HepG2 (cell line): ENCODE measurements around the gene MTMR3. TPM values are rescaled to one million over a fixed set of nuclear protein-coding genes. Genes with fewer than 3 reads are reported as not detected.

Source experiments
- BRD4 ChIP-seq: sonication (generic); formaldehyde crosslinking; IDR thresholded peaks from 2 replicates; pipeline ENCODE4 v1.4.0; 2020; ENCODE audit warnings: missing genetic modification reagents
- IRF9 ChIP-seq: sonication (generic); formaldehyde crosslinking; IDR thresholded peaks from 2 replicates; pipeline ENCODE4 v1.8.0; 2022; ENCODE audit warnings: missing genetic modification reagents, mild to moderate bottlenecking, borderline replicate concordance
- KMT2A ChIP-seq: sonication (generic); formaldehyde crosslinking; IDR thresholded peaks from 2 replicates; pipeline ENCODE4 v1.4.0; 2020; ENCODE audit warnings: missing genetic modification reagents
- SOX5 ChIP-seq: IDR thresholded peaks from 2 replicates; pipeline ENCODE4 v1.6.1; 2016; ENCODE audit warnings: borderline replicate concordance
- SRSF1 ChIP-seq: fragments of 200-400 bp; formaldehyde crosslinking; optimal IDR thresholded peaks from 2 replicates; pipeline ENCODE3; 2017; ENCODE audit warnings: mild to moderate bottlenecking, low read depth, low read length, moderate library complexity
- THYN1 ChIP-seq: sonication (generic); formaldehyde crosslinking; IDR thresholded peaks from 2 replicates; pipeline ENCODE4 v1.8.1; 2023; ENCODE audit warnings: low read depth, mild to moderate bottlenecking, moderate library complexity, missing genetic modification reagents, borderline replicate concordance
- ZMAT3 ChIP-seq: sonication (generic); formaldehyde crosslinking; conservative IDR thresholded peaks from 2 replicates; pipeline ENCODE4 v1.7.0; 2021; ENCODE audit warnings: missing genetic modification reagents
- ZNF124 ChIP-seq: sonication (generic); formaldehyde crosslinking; IDR thresholded peaks from 2 replicates; pipeline ENCODE4 v1.4.0; 2020; ENCODE audit warnings: missing genetic modification reagents
- ZNF34 ChIP-seq: sonication (generic); formaldehyde crosslinking; IDR thresholded peaks from 2 replicates; pipeline ENCODE4 v1.4.0; 2020; ENCODE audit warnings: mild to moderate bottlenecking, missing genetic modification reagents, borderline replicate concordance
- ZNF512 ChIP-seq: sonication (generic); formaldehyde crosslinking; IDR thresholded peaks from 2 replicates; pipeline ENCODE4 v1.4.0; 2020; ENCODE audit warnings: mild to moderate bottlenecking, missing genetic modification reagents
- ZNF646 ChIP-seq: sonication (generic); formaldehyde crosslinking; IDR thresholded peaks from 2 replicates; pipeline ENCODE4 v1.9.0; 2021; ENCODE audit warnings: mild to moderate bottlenecking, missing genetic modification reagents
- ZNF703 ChIP-seq: sonication (generic); formaldehyde crosslinking; IDR thresholded peaks from 2 replicates; pipeline ENCODE4 v1.5.1; 2020; ENCODE audit warnings: missing genetic modification reagents, mild to moderate bottlenecking, moderate library complexity, borderline replicate concordance
- ZNF781 ChIP-seq: sonication (generic); formaldehyde crosslinking; IDR thresholded peaks from 2 replicates; pipeline ENCODE4 v1.5.1; 2020; ENCODE audit warnings: borderline replicate concordance, mild to moderate bottlenecking, missing genetic modification reagents; ENCODE audit errors: not compliant biosample characterization
- polyA plus RNA-seq, 8 experiments: library from polyadenylated mRNA; depleted of rRNA in 3 of 8; stranded (reverse) in 7 of 8; unstranded in 1 of 8; fragments of >200 nt; fragmentation: Illumina TruSeq in 4 of 8; extraction: Trizol in 4 of 8; gene quantifications; 2 replicates each; pipeline versions ENCODE4 v1.2.1 to v1.2.3, GENCODE V29; 2011 to 2016; ENCODE audit warnings: low read depth in 4 of 8, missing spikeins in 1 of 8, mixed read lengths in 1 of 8; ENCODE audit not compliant: insufficient read depth in 1 of 8
- total RNA-seq, 5 experiments: library from RNA; depleted of rRNA; stranded (reverse); fragments of >200 nt; fragmentation: Illumina TruSeq; extraction: Trizol; gene quantifications; 2 replicates each; pipeline ENCODE4 v1.2.3, GENCODE V29; 2016; ENCODE audit warnings: low read depth in 1 of 5

The MTMR3 gene
- total and polyA plus RNA-seq, 2 of the 13 experiments (the other 11 are each of a cell fraction or from before 2014, with no cell fraction given): 12.6 to 24.8 TPM

- TF ChIP-seq ZNF646 (CRISPR knock-in tag): no peak
- TF ChIP-seq SRSF1: no peak
- no peak for TF ChIP-seq SOX5 (CRISPR knock-in tag)
- TF ChIP-seq IRF9: no peak
- TF ChIP-seq ZNF703 (CRISPR knock-in tag): no peak
- no peak for TF ChIP-seq ZMAT3 (CRISPR knock-in tag)
- no peak for TF ChIP-seq ZNF34 (CRISPR knock-in tag)
- TF ChIP-seq ZNF124: no peak
- TF ChIP-seq ZNF512 (CRISPR knock-in tag): no peak
- TF ChIP-seq KMT2A (CRISPR knock-in tag): no peak
- no peak for TF ChIP-seq ZNF781 (CRISPR knock-in tag)
- TF ChIP-seq BRD4 (CRISPR knock-in tag): no peak
- no peak for TF ChIP-seq THYN1 (CRISPR knock-in tag)
These were observed 132.9 kb downstream of the MTMR3 start (continued) for GRCh38 chr22:30015846-30016245.
